Peyer's patch (tissue), 4 donors: ENCODE data around the gene CCND2. TPM values are rescaled to one million over a fixed set of nuclear protein-coding genes. Genes with fewer than 3 reads are reported as not detected.

Experiments used
- DNase-seq, 3 donors: peaks; one replicate each; pipeline ENCODE4 v3.0.0-alpha.2; 2017 to 2019
- H3K27ac ChIP-seq, 4 donors: fragments of 200-600 bp; sonication (generic); one replicate each; pipeline ENCODE4 v1.5.1; 2016 to 2019
- H3K27me3 ChIP-seq, 2 donors: fragments of 200-600 bp; sonication (generic); one replicate each; pipeline ENCODE4 v1.5.1; 2019
- H3K36me3 ChIP-seq, 3 donors: fragments of 200-600 bp; sonication (generic); one replicate each; pipeline ENCODE4 v1.5.1; 2016 to 2019
- H3K4me1 ChIP-seq, 4 donors: fragments of 200-600 bp; sonication (generic); one replicate each; pipeline ENCODE4 v1.5.1; 2016 to 2019
- H3K4me3 ChIP-seq, 4 donors: fragments of 200-600 bp; sonication (generic); 1 replicate in 3 of 4; 2 replicates in 1 of 4; pipeline ENCODE4 v1.5.1; 2016 to 2019; ENCODE audit warnings: mild to moderate bottlenecking in 1 of 4
- H3K9me3 ChIP-seq, 4 donors: fragments of 200-600 bp; sonication (generic); one replicate each; pipeline ENCODE4 v1.5.1; 2016 to 2019; ENCODE audit warnings: mild to moderate bottlenecking in 1 of 4
- POLR2A ChIP-seq, 2 donors: fragments of 450-650 bp; IDR thresholded peaks; one replicate each; pipeline ENCODE4 v1.5.1; 2017; ENCODE audit warnings: antibody characterized with exemption in 2 of 2, mild to moderate bottlenecking in 2 of 2, moderate library complexity in 2 of 2
- total RNA-seq, 4 donors: library from RNA; depleted of rRNA; stranded (reverse); fragments of >200 nt; gene quantifications; one replicate each; pipeline ENCODE4 v1.1.0, GENCODE V29; 2016
- TF ChIP-seq, protein P1 (sequence below), 6 experiments: fragments of 450-650 bp in 4 of 6; fragments of 200-600 bp in 2 of 6; sonication (generic) in 1 of 6; IDR thresholded peaks; one replicate each; pipeline ENCODE4 v1.5.1; 2017 to 2019; ENCODE audit warnings: antibody characterized with exemption in 6 of 6, mild to moderate bottlenecking in 3 of 6, moderate library complexity in 1 of 6

CCND2 gene
- total RNA-seq, 4 donors from 2014 or later: 72.0 to 162 (median 97.6) TPM

GRCh38 chr12:4230526-4230925, 43.0 kb upstream of the CCND2 start:
- Histone ChIP-seq H3K36me3 (no peaks in the 10 kb centered on the region), H3K9me3 (no peaks in the 10 kb centered on the region), H3K4me1 (no peaks in the 10 kb centered on the region), H3K27me3 (no peaks in the 10 kb centered on the region), H3K4me3 (no peak overlapping the region), H3K27ac (no peak overlapping the region)
- DNase-seq: no peak
- TF ChIP-seq, protein P1, sequence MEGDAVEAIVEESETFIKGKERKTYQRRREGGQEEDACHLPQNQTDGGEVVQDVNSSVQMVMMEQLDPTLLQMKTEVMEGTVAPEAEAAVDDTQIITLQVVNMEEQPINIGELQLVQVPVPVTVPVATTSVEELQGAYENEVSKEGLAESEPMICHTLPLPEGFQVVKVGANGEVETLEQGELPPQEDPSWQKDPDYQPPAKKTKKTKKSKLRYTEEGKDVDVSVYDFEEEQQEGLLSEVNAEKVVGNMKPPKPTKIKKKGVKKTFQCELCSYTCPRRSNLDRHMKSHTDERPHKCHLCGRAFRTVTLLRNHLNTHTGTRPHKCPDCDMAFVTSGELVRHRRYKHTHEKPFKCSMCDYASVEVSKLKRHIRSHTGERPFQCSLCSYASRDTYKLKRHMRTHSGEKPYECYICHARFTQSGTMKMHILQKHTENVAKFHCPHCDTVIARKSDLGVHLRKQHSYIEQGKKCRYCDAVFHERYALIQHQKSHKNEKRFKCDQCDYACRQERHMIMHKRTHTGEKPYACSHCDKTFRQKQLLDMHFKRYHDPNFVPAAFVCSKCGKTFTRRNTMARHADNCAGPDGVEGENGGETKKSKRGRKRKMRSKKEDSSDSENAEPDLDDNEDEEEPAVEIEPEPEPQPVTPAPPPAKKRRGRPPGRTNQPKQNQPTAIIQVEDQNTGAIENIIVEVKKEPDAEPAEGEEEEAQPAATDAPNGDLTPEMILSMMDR (IDR thresholded peaks at IDR 0.05): no peak
- no peak for TF ChIP-seq POLR2A (IDR thresholded peaks at IDR 0.05)

DNA sequence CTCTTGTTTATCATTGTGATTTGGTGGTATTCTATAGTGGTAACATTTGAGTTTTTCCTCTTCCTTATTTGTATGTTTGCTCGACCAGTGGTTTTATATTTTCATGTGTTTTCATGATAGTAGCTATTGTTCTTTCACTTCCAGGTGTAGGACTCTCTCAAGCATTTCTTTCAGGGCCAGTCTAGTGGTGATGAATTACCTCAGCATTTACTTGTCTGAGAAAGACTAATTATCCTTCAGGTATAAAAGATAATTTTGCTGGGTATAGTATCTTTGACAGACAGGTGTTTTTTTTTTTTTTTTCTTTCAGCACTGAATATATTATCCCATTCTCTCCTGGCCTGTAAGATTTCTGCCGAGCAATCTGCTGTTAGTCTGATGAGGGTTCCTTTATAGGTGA, 35.0 kb upstream of the CCND2 start:
- Histone ChIP-seq H3K4me1 (no peaks in the 10 kb centered on the region), H3K27me3 (no peaks in the 10 kb centered on the region), H3K36me3 (no peaks in the 10 kb centered on the region), H3K9me3 (no peaks in the 10 kb centered on the region), H3K27ac (no peak overlapping the region), H3K4me3 (no peak overlapping the region)
- no peak for DNase-seq
- TF ChIP-seq, protein P1 (IDR thresholded peaks at IDR 0.05): no peak
- no peak for TF ChIP-seq POLR2A (IDR thresholded peaks at IDR 0.05)

DNA sequence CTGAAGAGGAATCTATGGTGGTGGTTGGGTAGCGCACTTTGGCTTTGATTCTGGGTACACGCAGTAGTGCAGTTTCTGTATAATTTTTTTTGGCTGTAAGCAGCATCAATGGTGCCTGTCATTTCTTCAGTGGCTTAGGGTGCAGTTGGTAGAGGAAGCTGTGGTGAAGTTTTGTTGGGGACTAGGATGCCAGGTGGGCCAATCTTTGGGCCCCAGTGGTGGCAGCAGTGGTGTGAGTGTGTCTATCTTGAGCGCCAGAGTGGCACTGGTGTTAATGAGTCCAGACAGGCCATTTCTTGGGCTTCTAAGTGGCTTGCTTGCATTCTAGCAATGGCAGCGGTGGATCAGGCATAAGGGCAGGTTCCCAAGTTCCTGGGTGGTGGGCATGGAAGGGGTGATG, 33.8 kb upstream of the CCND2 start:
- H3K9me3 ChIP-seq: no peaks in the 10 kb centered on the region
- H3K4me3 ChIP-seq: no peak overlapping the region
- H3K27ac ChIP-seq: no peak overlapping the region
- no peaks in the 10 kb centered on the region for H3K36me3 ChIP-seq
- no peak for TF ChIP-seq POLR2A (IDR thresholded peaks at IDR 0.05)
- TF ChIP-seq, protein P1 (IDR thresholded peaks at IDR 0.05): no peak
- no peak for DNase-seq
- no peaks in the 10 kb centered on the region for H3K27me3 ChIP-seq
- no peaks in the 10 kb centered on the region for H3K4me1 ChIP-seq

DNA sequence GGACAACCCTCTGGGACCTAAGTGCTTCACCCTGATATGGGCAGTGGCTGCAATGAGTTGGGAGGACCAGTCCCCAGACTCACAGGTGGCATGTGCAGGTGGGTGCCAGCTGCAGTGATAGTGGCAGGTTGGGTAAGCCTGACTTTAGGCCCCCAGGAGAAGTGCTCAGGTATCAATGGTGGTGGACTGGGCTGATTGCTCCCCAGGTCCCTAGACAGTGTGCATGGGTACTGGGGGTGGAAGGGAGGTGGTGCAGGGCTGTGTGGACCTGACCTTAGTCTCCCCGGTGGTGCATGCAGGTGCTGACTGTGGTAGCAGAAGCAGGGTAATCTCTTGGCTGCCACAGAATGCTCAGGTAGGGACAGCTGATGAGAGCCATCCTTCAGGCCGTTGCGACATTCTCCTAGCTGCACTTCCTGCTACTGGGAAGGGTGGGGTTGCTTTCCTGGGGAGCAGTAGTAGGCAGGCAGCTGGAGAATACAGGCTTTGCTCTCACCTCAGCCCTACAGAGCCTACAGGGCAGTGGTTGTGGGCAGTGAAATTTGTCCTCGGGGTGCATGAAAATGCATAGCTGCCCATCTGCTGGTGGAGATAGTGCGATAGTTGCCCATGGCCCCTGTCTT, 33.3 kb upstream of the CCND2 start:
- no peaks in the 10 kb centered on the region for H3K36me3 ChIP-seq
- no peak for DNase-seq
- H3K4me3 ChIP-seq: no peak overlapping the region
- H3K27ac ChIP-seq: no peak overlapping the region
- no peaks in the 10 kb centered on the region for H3K4me1 ChIP-seq
- H3K27me3 ChIP-seq: no peaks in the 10 kb centered on the region
- no peak for TF ChIP-seq POLR2A (IDR thresholded peaks at IDR 0.05)
- TF ChIP-seq, protein P1 (IDR thresholded peaks at IDR 0.05): no peak
- H3K9me3 ChIP-seq: no peaks in the 10 kb centered on the region

DNA sequence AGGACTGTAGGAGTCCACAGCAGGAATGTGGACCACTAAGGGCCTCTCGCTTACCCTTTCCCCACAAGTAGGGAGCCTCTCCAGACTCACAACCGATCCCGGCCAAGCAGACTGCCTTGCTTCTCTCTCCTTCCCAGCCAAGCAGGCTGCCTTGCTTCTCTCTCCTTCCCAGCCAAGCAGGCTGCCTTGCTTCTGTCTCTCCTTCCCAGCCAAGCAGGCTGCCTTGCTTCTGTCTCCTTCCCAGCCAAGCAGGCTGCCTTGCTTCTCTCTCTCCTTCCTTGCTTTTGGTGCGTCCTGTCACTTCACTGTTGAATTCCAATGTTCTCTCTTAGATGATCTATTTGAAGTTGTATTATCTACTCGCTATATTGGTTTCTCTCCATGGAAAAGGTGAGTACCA, 32.6 kb upstream of the CCND2 start:
- Histone ChIP-seq H3K27ac (no peak overlapping the region), H3K36me3 (no peaks in the 10 kb centered on the region), H3K4me3 (no peak overlapping the region), H3K4me1 (no peaks in the 10 kb centered on the region), H3K9me3 (no peaks in the 10 kb centered on the region), H3K27me3 (no peaks in the 10 kb centered on the region)
- TF ChIP-seq, protein P1 (IDR thresholded peaks at IDR 0.05): no peak
- TF ChIP-seq POLR2A (IDR thresholded peaks at IDR 0.05): no peak
- no peak for DNase-seq

DNA sequence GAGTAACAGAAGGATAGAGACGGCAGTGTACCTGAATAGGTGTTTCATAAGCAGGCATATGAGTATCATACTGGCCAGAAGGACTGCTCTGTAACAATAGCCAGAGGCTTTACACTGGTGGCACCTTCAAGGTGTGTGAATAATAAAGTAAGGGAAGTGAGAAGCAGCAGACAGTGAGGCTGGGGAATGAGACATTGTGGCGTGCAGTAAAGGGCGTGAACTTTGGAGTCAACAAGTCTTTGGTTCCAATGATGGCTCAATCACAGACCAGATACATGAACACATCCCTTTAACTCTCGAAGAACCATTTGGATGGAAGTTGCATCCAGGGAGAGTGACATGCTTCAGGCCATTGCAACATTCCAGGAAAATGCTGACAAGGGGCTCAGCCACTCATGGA, 32.0 kb upstream of the CCND2 start:
- Histone ChIP-seq H3K27ac (no peak overlapping the region), H3K36me3 (no peaks in the 10 kb centered on the region), H3K4me3 (no peak overlapping the region), H3K9me3 (no peaks in the 10 kb centered on the region), H3K27me3 (no peaks in the 10 kb centered on the region), H3K4me1 (no peaks in the 10 kb centered on the region)
- TF ChIP-seq, protein P1 (IDR thresholded peaks at IDR 0.05): no peak
- TF ChIP-seq POLR2A (IDR thresholded peaks at IDR 0.05): no peak
- no peak for DNase-seq
